ENCODE data around the gene CTF1. TPM values are rescaled to one million over a fixed set of nuclear protein-coding genes. Genes with fewer than 3 reads are reported as not detected.
A peak's percentile ranks its signal among the peaks of the same experiment; 100 is the strongest.

CTF1 gene
- total and polyA plus RNA-seq, 4 donors, result 0.19 to 0.75 (median 0.35) TPM; not detected in 1

- Histone ChIP-seq H3K4me3 (ENCODE audit: low read depth in 1 of 3, low read length in 3 of 3) (no peak overlapping the region), H3K4me1 (ENCODE audit: control insufficient read depth in 4 of 4, insufficient read depth in 4 of 4, low read length in 3 of 4) (peaks cover 0 to 4% (median 3%) of the 10 kb centered on the region in 4 donors), H3K27me3 (ENCODE audit: control insufficient read depth in 4 of 4, insufficient read depth in 4 of 4, low read length in 3 of 4) (no peaks in the 10 kb centered on the region), H3K9me3 (ENCODE audit: control insufficient read depth in 4 of 4, low read length in 3 of 4) (no peaks in the 10 kb centered on the region), H3K27ac (ENCODE audit: low read depth in 1 of 2, low read length in 2 of 2) (no peak overlapping the region), H3K9ac (ENCODE audit: low read depth in 1 of 2, low read length in 2 of 2) (no peak overlapping the region), H3K36me3 (ENCODE audit: control insufficient read depth in 4 of 4, insufficient read depth in 3 of 4, low read depth in 1 of 4, low read length in 3 of 4) (peaks cover 0 to 22% (median 9%) of the 10 kb centered on the region in 4 donors)
- TF ChIP-seq HNF4A (conservative IDR thresholded peaks at IDR 0.05) (no peak), TAF1 (conservative IDR thresholded peaks at IDR 0.05) (no peak), FOXA1 (IDR thresholded peaks at IDR 0.05) (no peak), FOXA2 (IDR thresholded peaks at IDR 0.05) (no peak), GABPA (IDR thresholded peaks at IDR 0.05 in 1 of 2, conservative IDR thresholded peaks at IDR 0.05 in 1 of 2) (no peak), RXRA (IDR thresholded peaks at IDR 0.05) (no peak), REST (IDR thresholded peaks at IDR 0.05) (no peak), EGR1 (IDR thresholded peaks at IDR 0.05; ENCODE audit: low read depth in 2 of 2) (no peak), ATF3 (IDR thresholded peaks at IDR 0.05) (no peak), CTCF (IDR thresholded peaks at IDR 0.05; ENCODE audit: low read depth, low read length, missing input control) (no peak), NR2F2 (IDR thresholded peaks at IDR 0.05) (no peak)
- WGBS, result 96% methylated on average over 9 of the region's 9 CpGs
- no peak for DNase-seq (ENCODE audit: low spot score)
These were observed 8.5 kb upstream of the CTF1 start for GRCh38 chr16:30887927-30888326.

GRCh38 chr16:30888856-30889499 lies 7.4 kb upstream of the CTF1 start:
- Histone ChIP-seq H3K9me3 (ENCODE audit: control insufficient read depth in 4 of 4, low read length in 3 of 4) (no peaks in the 10 kb centered on the region), H3K27me3 (ENCODE audit: control insufficient read depth in 4 of 4, insufficient read depth in 4 of 4, low read length in 3 of 4) (no peaks in the 10 kb centered on the region), H3K36me3 (ENCODE audit: control insufficient read depth in 4 of 4, insufficient read depth in 3 of 4, low read depth in 1 of 4, low read length in 3 of 4) (peaks cover 0 to 22% (median 9%) of the 10 kb centered on the region in 4 donors), H3K4me3 (ENCODE audit: low read depth in 1 of 3, low read length in 3 of 3) (no peak overlapping the region), H3K4me1 (ENCODE audit: control insufficient read depth in 4 of 4, insufficient read depth in 4 of 4, low read length in 3 of 4) (peaks cover 4 to 11% (median 10%) of the 10 kb centered on the region in 4 donors), H3K27ac (ENCODE audit: low read depth in 1 of 2, low read length in 2 of 2) (no peak overlapping the region), H3K9ac (ENCODE audit: low read depth in 1 of 2, low read length in 2 of 2) (no peak overlapping the region)
- 91% methylated on average over 8 of the region's 8 CpGs for WGBS
- TF ChIP-seq NR2F2 (IDR thresholded peaks at IDR 0.05), result peak; percentile 42
- no peak for TF ChIP-seq ATF3 (IDR thresholded peaks at IDR 0.05)
- DNase-seq (ENCODE audit: low spot score), result no peak
